Uterus (tissue), 4 donors: ENCODE results near the gene TBC1D5. TPM values are rescaled to one million over a fixed set of nuclear protein-coding genes. Genes with fewer than 3 reads are reported as not detected.

Source experiments
- DNase-seq, 2 donors: peaks; one replicate each; pipeline ENCODE4 v3.0.0-alpha.2; 2019 to 2020
- H3K27ac ChIP-seq, 2 donors: fragments of 200-600 bp; sonication (generic); 1 replicate in 1 of 2; 2 replicates in 1 of 2; pipeline ENCODE4 v1.5.1; 2016 to 2018
- H3K27me3 ChIP-seq, 2 donors: fragments of 200-600 bp; sonication (generic); one replicate each; pipeline ENCODE4 v1.5.1; 2018 to 2019; ENCODE audit warnings: control low read depth in 1 of 2
- H3K36me3 ChIP-seq, 2 donors: fragments of 200-600 bp; sonication (generic); one replicate each; pipeline ENCODE4 v1.5.1; 2019; ENCODE audit warnings: control low read depth in 1 of 2
- H3K4me1 ChIP-seq, 2 donors: fragments of 200-600 bp; sonication (generic); one replicate each; pipeline ENCODE4 v1.5.1; 2018 to 2019; ENCODE audit warnings: control low read depth in 1 of 2
- H3K4me3 ChIP-seq, 2 donors: fragments of 200-600 bp; sonication (generic); 1 replicate in 1 of 2; 2 replicates in 1 of 2; pipeline ENCODE4 v1.5.1; 2018 to 2019; ENCODE audit warnings: mild to moderate bottlenecking in 1 of 2
- H3K9me3 ChIP-seq, 2 donors: fragments of 200-600 bp; sonication (generic); one replicate each; pipeline ENCODE4 v1.5.1; 2019; ENCODE audit warnings: control low read depth in 1 of 2
- CTCF ChIP-seq, 4 experiments: fragments of 200-600 bp in 2 of 4; fragments of 450-650 bp in 2 of 4; sonication (generic) in 2 of 4; IDR thresholded peaks; one replicate each; pipeline ENCODE4 v1.5.1; 2016 to 2019; ENCODE audit warnings: antibody characterized with exemption in 4 of 4, mild to moderate bottlenecking in 2 of 4, moderate library complexity in 1 of 4
- POLR2A ChIP-seq, 2 donors: fragments of 450-650 bp; IDR thresholded peaks; one replicate each; pipeline ENCODE4 v1.6.1; 2016; ENCODE audit warnings: antibody characterized with exemption in 2 of 2, mild to moderate bottlenecking in 1 of 2, moderate library complexity in 1 of 2
- intact Hi-C: fragments of 100-400 bp; cut with DNase I; formaldehyde crosslinking; loops from one replicate; pipeline ENCODE4 v1.15.1; 2023; ENCODE audit warnings: low total_unique reads
- total RNA-seq, 4 donors: library from RNA; depleted of rRNA in 3 of 4; stranded (reverse); fragments of >200 nt in 3 of 4; gene quantifications; one replicate each; pipeline versions ENCODE4 v1.1.0 to v1.2.4, GENCODE V29; 2014 to 2023
- donor health status: DM: yes; HTN: yes; CAD: no.

The TBC1D5 gene
- total RNA-seq, 4 donors from 2014 or later = 34.6 to 189 (median 75.6) TPM

GRCh38 chr3:17584066-17584465 lies 158.4 kb downstream of the TBC1D5 start:
- no peaks in the 10 kb centered on the region for H3K36me3 ChIP-seq
- DNase-seq = no peak
- H3K27me3 ChIP-seq = no peaks in the 10 kb centered on the region
- no peak overlapping the region for H3K4me3 ChIP-seq
- TF ChIP-seq CTCF (IDR thresholded peaks at IDR 0.05) (no peak), POLR2A (IDR thresholded peaks at IDR 0.05) (no peak)
- peaks cover 0 to 3% of the 10 kb centered on the region in 2 donors for H3K4me1 ChIP-seq
- no peak overlapping the region for H3K27ac ChIP-seq
- no peaks in the 10 kb centered on the region for H3K9me3 ChIP-seq
- intact Hi-C loops = no loop called here

- H3K4me3 ChIP-seq = no peak overlapping the region
- no peaks in the 10 kb centered on the region for H3K9me3 ChIP-seq
- DNase-seq = no peak
- intact Hi-C loops = no loop called here
- H3K27ac ChIP-seq = no peak overlapping the region
- no peaks in the 10 kb centered on the region for H3K27me3 ChIP-seq
- TF ChIP-seq CTCF (IDR thresholded peaks at IDR 0.05) = no peak
- no peak for TF ChIP-seq POLR2A (IDR thresholded peaks at IDR 0.05)
- peaks cover 0 to 3% of the 10 kb centered on the region in 2 donors for H3K4me1 ChIP-seq
- no peaks in the 10 kb centered on the region for H3K36me3 ChIP-seq
These were observed 158.9 kb downstream of the TBC1D5 start for GRCh38 chr3:17583530-17583929.

- H3K4me3 ChIP-seq = no peak overlapping the region
- intact Hi-C loops = no loop called here
- H3K36me3 ChIP-seq = no peaks in the 10 kb centered on the region
- H3K27ac ChIP-seq = no peak overlapping the region
- H3K9me3 ChIP-seq = no peaks in the 10 kb centered on the region
- H3K4me1 ChIP-seq = peaks cover 0 to 3% of the 10 kb centered on the region in 2 donors
- no peak for TF ChIP-seq POLR2A (IDR thresholded peaks at IDR 0.05)
- TF ChIP-seq CTCF (IDR thresholded peaks at IDR 0.05) = no peak
- no peaks in the 10 kb centered on the region for H3K27me3 ChIP-seq
- DNase-seq = no peak
These were observed 160.9 kb downstream of the TBC1D5 start for GRCh38 chr3:17581421-17582080.

GRCh38 chr3:17580901-17581300 lies 161.5 kb downstream of the TBC1D5 start:
- Histone ChIP-seq H3K4me1 (peaks cover 0 to 3% of the 10 kb centered on the region in 2 donors), H3K27me3 (no peaks in the 10 kb centered on the region), H3K27ac (no peak overlapping the region), H3K9me3 (no peaks in the 10 kb centered on the region), H3K4me3 (no peak overlapping the region), H3K36me3 (no peaks in the 10 kb centered on the region)
- DNase-seq = no peak
- TF ChIP-seq POLR2A (IDR thresholded peaks at IDR 0.05) (no peak), CTCF (IDR thresholded peaks at IDR 0.05) (no peak)
- intact Hi-C loops = no loop called here

GRCh38 chr3:17579289-17580031 lies 163.0 kb downstream of the TBC1D5 start:
- intact Hi-C loops = no loop called here
- Histone ChIP-seq H3K9me3 (no peaks in the 10 kb centered on the region), H3K4me3 (no peak overlapping the region), H3K36me3 (no peaks in the 10 kb centered on the region), H3K4me1 (peaks cover 0 to 3% of the 10 kb centered on the region in 2 donors), H3K27ac (no peak overlapping the region), H3K27me3 (no peaks in the 10 kb centered on the region)
- DNase-seq = no peak
- TF ChIP-seq POLR2A (IDR thresholded peaks at IDR 0.05) = no peak
- no peak for TF ChIP-seq CTCF (IDR thresholded peaks at IDR 0.05)
